NCI-H2227 (cell line): ENCODE data around the gene LAG3.

Experiments used
- DNase-seq: peaks from one replicate; lab custom pipeline; 2025; ENCODE audit not compliant: unreplicated experiment; lab: John Stamatoyannopoulos, UW

Gene LAG3

DNA sequence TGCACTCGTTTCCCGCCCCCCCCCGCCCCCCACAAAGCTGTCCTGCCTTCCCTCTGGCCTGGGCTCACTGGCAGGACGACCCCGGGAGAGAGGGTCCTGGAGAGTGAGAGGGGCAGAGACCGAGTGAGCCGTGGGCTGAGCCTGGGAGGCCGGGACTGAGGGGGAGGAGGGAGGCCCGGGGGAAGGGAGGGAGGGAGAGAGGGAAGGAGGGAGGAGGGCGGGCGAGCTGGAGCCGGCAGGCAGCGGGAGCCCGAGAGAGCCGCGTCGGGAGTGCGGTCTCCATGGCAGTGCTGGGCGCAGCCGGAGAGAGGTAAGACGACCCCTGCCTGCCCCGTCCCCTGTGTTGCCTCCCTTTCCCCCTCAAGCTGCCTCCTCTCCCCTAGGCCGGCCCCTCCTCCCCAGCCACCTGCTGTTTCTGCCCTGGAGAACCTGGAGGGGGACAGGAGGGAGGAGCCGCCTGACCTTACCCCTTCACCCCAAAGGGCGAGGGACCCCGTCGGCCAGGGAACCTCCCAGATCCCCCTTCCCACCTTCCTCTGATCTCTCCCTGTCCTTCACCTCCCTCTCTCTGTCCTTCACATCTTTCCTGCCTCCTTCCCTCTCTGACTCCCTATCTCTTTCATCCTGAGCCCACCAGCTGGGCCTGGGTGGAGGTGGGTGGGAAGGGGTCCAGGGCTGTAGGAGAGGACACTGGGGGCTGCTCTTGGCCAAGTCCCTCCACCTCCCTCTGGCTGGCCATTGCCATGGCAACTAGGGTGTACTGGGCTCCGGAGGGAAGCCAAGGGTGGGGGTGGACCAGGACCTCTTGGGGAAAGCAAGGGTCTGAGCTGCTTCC lies 49.5 kb downstream of the LAG3 start, which contains the start of gene GPR162:
TSS of gene GPR162 (plus strand) at position 231 of the 835 bp plus-strand sequence. CDS start 2,078 bp downstream, outside the sequence.
- peak; percentile 75 for DNase-seq

DNA sequence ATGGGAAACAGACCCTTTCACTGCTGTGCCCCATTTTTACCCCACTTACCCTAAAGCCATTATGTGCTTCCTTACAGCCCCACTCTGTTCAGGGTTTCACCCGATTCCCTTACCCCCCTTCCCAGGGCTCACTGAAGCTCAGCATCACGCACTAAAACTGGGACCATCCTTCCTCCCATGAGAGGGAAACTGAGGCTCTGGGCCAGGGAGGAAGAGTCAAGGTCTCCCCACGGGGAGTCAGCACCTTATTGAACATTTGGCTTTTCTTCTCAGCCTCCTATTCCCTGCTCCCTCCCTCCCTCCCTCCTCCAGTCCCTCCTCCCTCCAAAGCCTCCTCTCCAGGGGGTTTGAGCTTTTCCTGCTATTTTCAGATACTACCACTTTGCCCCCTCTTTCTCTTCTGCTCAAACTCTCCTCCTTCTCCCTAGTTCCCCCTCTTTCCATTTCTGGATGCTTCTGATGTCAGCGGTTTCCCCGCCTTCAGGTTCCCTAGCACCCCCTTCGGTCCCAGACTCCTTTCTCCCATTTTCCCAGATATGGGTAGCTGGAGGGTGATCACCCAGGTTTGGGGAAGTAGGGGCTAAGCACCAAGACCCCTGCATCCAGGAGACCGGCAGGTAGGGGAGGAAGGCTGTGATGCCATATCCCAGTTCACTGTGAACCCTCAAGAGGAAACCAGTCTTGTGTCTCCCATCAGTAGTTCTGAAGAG lies 50.3 kb downstream of the LAG3 start:
- DNase-seq: no peak

DNA sequence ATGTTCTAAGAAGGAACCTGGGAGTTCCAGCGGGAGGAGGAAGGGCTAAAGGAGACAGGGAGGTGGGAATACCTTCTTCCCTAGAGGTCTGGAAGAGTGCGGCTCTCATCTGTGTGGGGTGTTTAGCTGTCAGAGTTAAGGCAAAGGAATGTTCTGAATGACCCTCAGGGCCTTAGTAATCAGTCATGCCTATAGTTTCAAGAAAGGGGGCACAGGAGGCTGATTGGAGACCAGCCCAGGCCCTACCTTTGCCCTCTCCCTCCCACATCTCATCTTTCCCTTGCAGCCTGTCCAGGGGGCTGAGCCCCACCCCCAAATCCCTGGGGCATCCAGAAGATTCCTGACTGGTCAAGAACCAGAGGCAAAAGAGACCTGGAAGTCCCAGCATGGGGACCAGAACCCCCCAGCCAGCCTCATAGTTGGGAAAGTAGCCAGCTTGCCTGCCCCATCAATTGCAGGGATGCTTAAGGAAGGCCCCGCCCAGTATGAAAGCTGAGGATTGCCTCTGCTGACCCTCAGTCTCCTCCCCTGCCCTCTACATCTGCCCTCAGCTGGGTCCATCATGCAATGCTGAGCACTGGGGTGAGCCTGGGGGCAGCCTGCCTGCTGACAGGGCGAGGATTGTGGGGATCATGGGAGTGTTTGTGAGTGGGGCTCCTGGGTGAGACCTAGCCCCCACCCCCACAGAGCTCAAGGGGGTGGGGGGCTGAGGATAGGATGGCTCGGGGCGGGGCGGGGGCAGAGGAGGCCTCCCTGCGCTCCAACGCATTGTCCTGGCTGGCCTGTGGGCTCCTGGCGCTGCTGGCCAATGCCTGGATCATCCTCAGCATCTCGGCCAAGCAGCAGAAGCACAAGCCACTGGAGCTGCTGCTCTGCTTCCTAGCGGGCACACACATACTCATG lies 51.1 kb downstream of the LAG3 start:
- no peak for DNase-seq

DNA sequence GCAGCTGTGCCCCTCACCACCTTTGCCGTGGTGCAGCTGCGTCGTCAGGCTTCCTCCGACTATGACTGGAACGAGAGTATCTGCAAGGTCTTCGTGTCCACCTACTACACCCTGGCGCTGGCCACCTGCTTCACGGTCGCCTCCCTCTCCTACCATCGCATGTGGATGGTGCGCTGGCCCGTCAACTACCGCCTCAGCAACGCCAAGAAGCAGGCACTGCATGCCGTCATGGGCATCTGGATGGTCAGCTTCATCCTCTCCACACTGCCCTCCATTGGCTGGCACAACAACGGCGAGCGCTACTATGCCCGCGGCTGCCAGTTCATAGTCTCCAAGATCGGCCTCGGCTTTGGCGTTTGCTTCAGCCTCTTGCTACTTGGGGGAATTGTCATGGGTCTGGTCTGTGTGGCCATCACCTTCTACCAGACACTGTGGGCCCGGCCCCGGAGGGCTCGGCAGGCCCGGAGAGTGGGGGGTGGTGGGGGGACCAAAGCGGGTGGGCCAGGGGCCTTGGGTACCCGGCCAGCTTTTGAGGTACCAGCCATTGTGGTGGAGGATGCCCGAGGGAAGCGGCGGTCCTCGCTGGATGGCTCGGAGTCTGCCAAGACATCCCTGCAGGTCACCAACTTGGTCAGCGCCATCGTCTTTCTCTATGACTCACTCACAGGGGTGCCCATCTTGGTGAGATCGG lies 51.9 kb downstream of the LAG3 start:
- no peak for DNase-seq

DNA sequence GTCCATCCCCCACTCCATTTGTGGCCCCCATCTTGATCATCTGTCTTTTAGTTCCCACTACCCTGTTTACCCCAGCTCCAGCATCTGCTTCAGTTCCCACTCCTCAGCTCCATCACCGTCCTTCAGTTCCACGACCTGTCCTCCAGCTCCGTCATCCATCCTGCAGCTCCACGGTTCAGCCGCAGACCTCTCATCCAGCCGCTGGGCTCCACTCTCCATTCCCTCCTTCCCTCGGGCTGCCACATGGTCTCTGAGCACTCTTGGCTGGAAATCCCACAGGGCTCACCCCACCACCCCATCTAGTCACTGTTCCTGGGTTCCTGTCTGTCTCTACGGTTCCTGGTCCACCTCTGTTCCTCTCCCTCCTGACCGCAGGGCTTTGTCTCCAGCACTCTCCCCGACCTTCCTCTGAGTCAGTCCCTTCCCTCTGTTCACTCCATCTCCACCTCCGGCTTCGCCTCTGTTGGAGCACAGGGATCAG lies 52.6 kb downstream of the LAG3 start:
- no peak for DNase-seq

DNA sequence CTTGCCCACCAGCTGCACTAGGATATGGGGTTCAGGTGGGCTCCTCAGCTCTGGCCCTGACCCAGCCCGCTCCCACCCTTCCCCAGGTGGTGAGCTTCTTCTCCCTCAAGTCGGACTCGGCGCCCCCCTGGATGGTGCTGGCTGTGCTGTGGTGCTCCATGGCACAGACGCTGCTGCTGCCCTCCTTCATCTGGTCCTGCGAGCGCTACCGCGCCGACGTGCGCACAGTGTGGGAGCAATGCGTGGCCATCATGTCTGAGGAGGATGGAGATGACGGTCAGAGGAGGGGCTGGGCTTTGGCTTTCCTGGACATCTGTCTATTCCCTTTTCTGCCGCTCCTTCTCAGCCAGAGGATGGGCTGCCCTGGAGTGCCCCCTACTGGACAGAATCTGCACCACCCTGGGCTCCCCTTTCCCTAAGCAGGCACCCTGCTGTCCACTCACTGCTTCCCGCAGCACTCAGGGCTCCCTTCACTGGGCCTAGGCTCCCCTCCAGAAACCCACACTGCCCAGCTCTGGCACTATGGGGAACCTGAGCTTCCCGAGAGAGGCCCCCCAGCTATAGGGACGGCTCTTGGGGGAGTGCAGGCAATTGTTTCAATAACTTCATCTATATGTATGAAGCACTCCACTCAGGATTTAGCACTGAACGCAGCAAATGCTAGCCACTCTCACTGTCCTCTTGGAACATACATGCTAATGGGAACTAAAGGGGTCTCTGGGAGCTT lies 53.2 kb downstream of the LAG3 start:
- peak; percentile 82 for DNase-seq

DNA sequence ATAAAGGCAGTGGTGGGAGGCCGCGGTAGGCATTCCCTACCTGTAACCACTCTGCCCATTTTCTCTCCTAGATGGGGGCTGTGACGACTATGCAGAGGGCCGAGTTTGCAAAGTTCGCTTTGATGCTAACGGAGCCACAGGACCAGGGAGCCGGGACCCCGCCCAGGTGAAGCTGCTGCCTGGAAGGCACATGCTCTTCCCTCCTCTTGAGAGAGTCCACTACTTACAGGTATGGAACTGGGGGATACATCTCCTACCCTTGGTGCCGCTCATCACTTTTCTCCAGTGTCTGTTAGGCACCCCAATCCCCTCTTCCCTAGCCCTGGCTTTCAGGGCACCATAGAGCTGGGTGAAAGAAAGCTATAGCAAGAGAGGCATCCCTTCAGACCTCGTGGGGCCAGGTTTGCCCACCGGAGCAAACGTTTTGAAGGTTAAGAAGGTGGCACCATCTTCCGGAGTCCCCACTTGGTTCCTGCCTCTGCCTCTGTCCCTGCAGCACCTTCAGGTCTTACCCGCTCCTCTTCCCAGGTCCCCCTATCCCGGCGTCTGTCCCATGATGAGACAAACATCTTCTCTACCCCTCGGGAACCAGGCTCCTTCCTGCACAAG lies 53.9 kb downstream of the LAG3 start:
- DNase-seq: no peak

DNA sequence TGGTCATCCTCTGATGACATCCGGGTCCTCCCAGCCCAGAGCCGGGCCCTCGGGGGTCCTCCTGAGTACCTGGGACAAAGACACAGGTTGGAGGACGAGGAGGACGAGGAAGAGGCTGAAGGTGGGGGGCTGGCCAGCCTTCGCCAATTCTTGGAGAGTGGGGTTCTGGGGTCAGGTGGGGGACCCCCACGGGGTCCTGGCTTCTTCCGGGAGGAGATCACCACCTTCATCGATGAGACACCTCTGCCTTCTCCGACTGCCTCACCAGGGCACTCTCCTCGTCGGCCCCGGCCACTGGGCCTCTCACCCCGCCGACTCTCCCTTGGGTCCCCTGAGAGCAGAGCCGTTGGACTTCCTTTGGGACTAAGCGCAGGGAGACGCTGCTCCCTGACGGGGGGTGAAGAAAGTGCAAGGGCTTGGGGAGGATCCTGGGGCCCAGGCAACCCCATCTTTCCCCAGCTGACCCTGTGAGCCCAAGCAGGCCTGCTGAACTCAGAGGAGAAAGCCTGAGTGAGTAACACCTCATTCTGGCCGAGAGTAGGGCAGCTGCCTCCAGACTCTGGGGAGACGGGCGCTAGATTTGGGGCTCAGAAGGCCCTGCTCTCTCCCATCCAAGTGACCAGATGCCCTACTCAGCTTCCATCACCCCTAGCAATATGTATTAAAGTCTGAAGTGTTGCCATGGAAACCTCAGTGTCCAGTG lies 54.6 kb downstream of the LAG3 start:
- no peak for DNase-seq

DNA sequence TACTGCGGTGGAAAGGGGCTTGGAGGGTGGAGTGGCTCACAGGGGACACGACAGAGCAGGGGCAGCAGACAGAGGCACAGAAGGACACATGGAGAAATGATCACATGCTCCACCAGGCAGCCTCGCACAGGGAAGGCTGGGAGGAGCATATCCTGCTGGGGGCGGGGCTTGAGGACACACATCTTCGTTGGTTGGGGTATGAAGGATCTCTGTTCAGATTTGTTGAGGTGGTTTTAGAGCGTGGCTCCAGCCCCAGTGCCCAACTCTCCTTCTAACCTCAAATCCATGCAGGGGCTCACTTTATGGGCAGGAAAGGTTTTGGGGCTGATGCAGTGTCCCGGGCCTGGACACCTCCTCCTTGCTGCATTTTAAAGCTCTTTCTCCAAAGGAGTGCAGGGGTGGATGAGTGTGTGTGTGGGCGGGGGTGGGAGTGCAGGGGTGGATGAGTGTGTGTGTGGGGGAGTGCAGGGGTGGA lies 55.2 kb downstream of the LAG3 start:
- DNase-seq: peak; percentile 87
